Nephron progenitor cell (in vitro differentiated cells): ENCODE results near the gene PLAAT3.
"Not testable (repeated sequence)": the region's sequence is repeated elsewhere in the genome, so short reads cannot be mapped to it uniquely, and the experiment has no call there.

ENCODE experiments used
- DNase-seq: peaks from one replicate; pipeline ENCODE4 v3.0.0; 2021
- H3K27ac Mint-ChIP-seq: 2 replicates; pipeline ENCODE4 v1.8.0; 2021; ENCODE audit warnings: mild to moderate bottlenecking, moderate library complexity, mixed read lengths
- H3K27me3 Mint-ChIP-seq: 2 replicates; pipeline ENCODE4 v1.8.0; 2021; ENCODE audit warnings: mild to moderate bottlenecking, low read depth, mixed read lengths; ENCODE audit not compliant: poor library complexity
- H3K36me3 Mint-ChIP-seq: 2 replicates; pipeline ENCODE4 v1.8.0; 2021; ENCODE audit warnings: low read depth, mixed read lengths
- H3K4me1 Mint-ChIP-seq: 2 replicates; pipeline ENCODE4 v1.8.0; 2021; ENCODE audit warnings: mixed read lengths
- H3K4me3 Mint-ChIP-seq: 2 replicates; pipeline ENCODE4 v1.8.0; 2021; ENCODE audit warnings: mild to moderate bottlenecking, moderate library complexity, mixed read lengths
- H3K9me3 Mint-ChIP-seq: 2 replicates; pipeline ENCODE4 v1.8.0; 2021; ENCODE audit warnings: mild to moderate bottlenecking, moderate library complexity, mixed read lengths
- CTCF ChIP-seq: fragments of 200-600 bp; sonication (generic); IDR thresholded peaks from 2 replicates; pipeline ENCODE4 v1.5.0; 2021; ENCODE audit warnings: antibody characterized with exemption

Gene PLAAT3

GRCh38 chr11:63534895-63535461 is 79.3 kb downstream of the PLAAT3 start:
- Mint-ChIP-seq H3K9me3 (no peaks in the 10 kb centered on the region), H3K27me3 (peaks cover 18% of the 10 kb centered on the region), H3K27ac (no peak overlapping the region), H3K36me3 (no peaks in the 10 kb centered on the region), H3K4me3 (no peak overlapping the region), H3K4me1 (peaks cover 10% of the 10 kb centered on the region)
- DNase-seq: no peak
- TF ChIP-seq CTCF: no peak

- no peak for TF ChIP-seq CTCF
- DNase-seq: no peak
- peaks cover 26% of the 10 kb centered on the region for H3K27me3 Mint-ChIP-seq
- no peaks in the 10 kb centered on the region for H3K36me3 Mint-ChIP-seq
- peaks cover 12% of the 10 kb centered on the region for H3K4me1 Mint-ChIP-seq
- H3K9me3 Mint-ChIP-seq: no peaks in the 10 kb centered on the region
- H3K4me3 Mint-ChIP-seq: no peak overlapping the region
- H3K27ac Mint-ChIP-seq: no peak overlapping the region
These were observed 80.2 kb downstream of the PLAAT3 start for GRCh38 chr11:63534076-63534475.

- Mint-ChIP-seq H3K27me3 (peaks cover 32% of the 10 kb centered on the region), H3K27ac (no peak overlapping the region), H3K4me1 (peaks cover 16% of the 10 kb centered on the region), H3K9me3 (no peaks in the 10 kb centered on the region), H3K36me3 (no peaks in the 10 kb centered on the region), H3K4me3 (no peak overlapping the region)
- no peak for TF ChIP-seq CTCF
- no peak for DNase-seq
These were observed 81.3 kb downstream of the PLAAT3 start for GRCh38 chr11:63532799-63533475.

- DNase-seq: no peak
- Mint-ChIP-seq H3K27me3 (peaks cover 38% of the 10 kb centered on the region), H3K36me3 (no peaks in the 10 kb centered on the region), H3K4me3 (no peak overlapping the region), H3K9me3 (no peaks in the 10 kb centered on the region), H3K4me1 (peaks cover 8% of the 10 kb centered on the region), H3K27ac (no peak overlapping the region)
- TF ChIP-seq CTCF: no peak
These were observed 82.1 kb downstream of the PLAAT3 start for GRCh38 chr11:63532117-63532516.

- not testable (repeated sequence) for H3K9me3 Mint-ChIP-seq, H3K4me3 Mint-ChIP-seq, H3K36me3 Mint-ChIP-seq, H3K27ac Mint-ChIP-seq, DNase-seq, H3K4me1 Mint-ChIP-seq
- peaks cover 34% of the 10 kb centered on the region for H3K27me3 Mint-ChIP-seq
These were observed 83.0 kb downstream of the PLAAT3 start for GRCh38 chr11:63531074-63531792.

GRCh38 chr11:63530021-63530420 is 84.2 kb downstream of the PLAAT3 start:
- H3K4me1 Mint-ChIP-seq: peaks cover 6% of the 10 kb centered on the region
- H3K4me3 Mint-ChIP-seq: no peak overlapping the region

GRCh38 chr11:63529373-63529772 is 84.9 kb downstream of the PLAAT3 start:
- not testable (repeated sequence) for H3K27ac Mint-ChIP-seq, H3K4me3 Mint-ChIP-seq, DNase-seq, H3K4me1 Mint-ChIP-seq, H3K9me3 Mint-ChIP-seq, H3K36me3 Mint-ChIP-seq
- peaks cover 34% of the 10 kb centered on the region for H3K27me3 Mint-ChIP-seq

More at GRCh38 chr11:63530021-63530420, 84.2 kb downstream of the PLAAT3 start:
- Mint-ChIP-seq H3K27me3 (peaks cover 34% of the 10 kb centered on the region), H3K36me3 (no peaks in the 10 kb centered on the region), H3K9me3 (peaks cover 2% of the 10 kb centered on the region), H3K27ac (no peak overlapping the region)
- TF ChIP-seq CTCF: no peak
- no peak for DNase-seq

- not testable (repeated sequence) for H3K4me1 Mint-ChIP-seq, H3K36me3 Mint-ChIP-seq, DNase-seq, H3K4me3 Mint-ChIP-seq, H3K27ac Mint-ChIP-seq
- Mint-ChIP-seq H3K9me3 (peaks cover 10% of the 10 kb centered on the region), H3K27me3 (peaks cover 38% of the 10 kb centered on the region)
These were observed 85.4 kb downstream of the PLAAT3 start for GRCh38 chr11:63528729-63529278.

GRCh38 chr11:63528156-63528555 is 86.1 kb downstream of the PLAAT3 start:
- DNase-seq, H3K4me3 Mint-ChIP-seq, H3K36me3 Mint-ChIP-seq, H3K27ac Mint-ChIP-seq, H3K4me1 Mint-ChIP-seq: not testable (repeated sequence)
- peaks cover 43% of the 10 kb centered on the region for H3K27me3 Mint-ChIP-seq
- H3K9me3 Mint-ChIP-seq: peaks cover 17% of the 10 kb centered on the region
